GM20431 (cell line): ENCODE data around the gene FMN2.
"Not testable (repeated sequence)": the region's sequence is repeated elsewhere in the genome, so short reads cannot be mapped to it uniquely, and the experiment has no call there.

Experiments used
- in situ Hi-C: fragments of 300-500 bp; cut with MseI, MboI; formaldehyde crosslinking; loops from one replicate; pipeline ENCODE4 v1.15.0; 2020; ENCODE audit warnings: low sequenced_read_pairs; ENCODE audit not compliant: unreplicated experiment

FMN2 gene

GRCh38 chr1:240395336-240395735 lies 303.7 kb downstream of the FMN2 start:
- in situ Hi-C loops: no loop called here

GRCh38 chr1:240399381-240399780 lies 307.7 kb downstream of the FMN2 start:
- in situ Hi-C loops: no loop called here

- in situ Hi-C loops: no loop called here
These were observed 310.0 kb downstream of the FMN2 start for GRCh38 chr1:240401731-240402130.

GRCh38 chr1:240402326-240402725 lies 310.6 kb downstream of the FMN2 start:
- in situ Hi-C loops: no loop called here

- in situ Hi-C loops: no loop called here
These were observed 312.6 kb downstream of the FMN2 start for GRCh38 chr1:240404286-240404685.

- in situ Hi-C loops: no loop called here
These were observed 314.1 kb downstream of the FMN2 start for GRCh38 chr1:240405751-240406150.

- in situ Hi-C loops: no loop called here
These were observed 315.7 kb downstream of the FMN2 start for GRCh38 chr1:240407407-240407806.

GRCh38 chr1:240409615-240410014 lies 317.9 kb downstream of the FMN2 start:
- in situ Hi-C loops: no loop called here

- in situ Hi-C loops: no loop called here
These were observed 322.0 kb downstream of the FMN2 start for GRCh38 chr1:240413732-240414131.

GRCh38 chr1:240414237-240414636 lies 322.6 kb downstream of the FMN2 start:
- in situ Hi-C loops: no loop called here

- in situ Hi-C loops: not testable (repeated sequence)
These were observed 323.3 kb downstream of the FMN2 start for GRCh38 chr1:240415011-240415410.

GRCh38 chr1:240415532-240415931 lies 323.8 kb downstream of the FMN2 start:
- in situ Hi-C loops: no loop called here

- in situ Hi-C loops: no loop called here
These were observed 325.6 kb downstream of the FMN2 start for GRCh38 chr1:240417317-240417716.

- in situ Hi-C loops: no loop called here
These were observed 329.1 kb downstream of the FMN2 start for GRCh38 chr1:240420766-240421165.

- in situ Hi-C loops: no loop called here
These were observed 331.7 kb downstream of the FMN2 start for GRCh38 chr1:240423246-240423924.

- in situ Hi-C loops: no loop called here
These were observed 333.2 kb downstream of the FMN2 start for GRCh38 chr1:240424740-240425464.

- in situ Hi-C loops: no loop called here
These were observed 334.4 kb downstream of the FMN2 start for GRCh38 chr1:240426051-240426450.

GRCh38 chr1:240435996-240436566 lies 344.4 kb downstream of the FMN2 start:
- in situ Hi-C loops: no loop called here

GRCh38 chr1:240441669-240442068 lies 350.0 kb downstream of the FMN2 start:
- in situ Hi-C loops: no loop called here

- in situ Hi-C loops: no loop called here
These were observed 353.7 kb downstream of the FMN2 start for GRCh38 chr1:240445369-240445768.

- in situ Hi-C loops: no loop called here
These were observed 363.6 kb downstream of the FMN2 start for GRCh38 chr1:240455228-240455821.
